K562 (cell line): Measurements from ENCODE around the gene BHLHE40. TPM values are rescaled to one million over a fixed set of nuclear protein-coding genes. Genes with fewer than 3 reads are reported as not detected.

Source experiments
- BHLHE40 ChIP-seq: IDR thresholded peaks from 2 replicates; pipeline ENCODE4 v1.6.1; 2011; ENCODE audit warnings: low read length, improper control_type of control experiment
- EZH2 ChIP-seq: IDR thresholded peaks from 2 replicates; pipeline ENCODE4 v1.6.1; 2012; ENCODE audit warnings: low read depth, mild to moderate bottlenecking, inconsistent platforms, low read length, borderline replicate concordance
- FOXK2 ChIP-seq, 2 experiments: fragments of 450-650 bp; IDR thresholded peaks in 1 of 2; conservative IDR thresholded peaks in 1 of 2; 2 replicates each; pipeline ENCODE4 v1.6.1; 2016; ENCODE audit warnings: low read depth in 2 of 2, mild to moderate bottlenecking in 1 of 2
- HES1 ChIP-seq: fragments of 450-650 bp; IDR thresholded peaks from 2 replicates; pipeline ENCODE4 v1.6.1; 2016; ENCODE audit warnings: low read depth, mild to moderate bottlenecking, moderate library complexity
- HOXB6 ChIP-seq: fragments of 250-450 bp; sonication (Bioruptor Pico); IDR thresholded peaks from 2 replicates; pipeline ENCODE4 v1.5.1; 2022; ENCODE audit warnings: mild to moderate bottlenecking, borderline replicate concordance
- KDM4B ChIP-seq, 2 experiments: fragments of 450-650 bp in 1 of 2; sonication (generic) in 1 of 2; IDR thresholded peaks; 2 replicates each; pipeline ENCODE4 v1.6.1; 2016 to 2017; ENCODE audit warnings: borderline replicate concordance in 2 of 2, antibody characterized with exemption in 1 of 2, low read depth in 1 of 2, mild to moderate bottlenecking in 1 of 2
- MAFF ChIP-seq: IDR thresholded peaks from 2 replicates; pipeline ENCODE4 v1.6.1; 2012; ENCODE audit warnings: low read length, improper control_type of control experiment
- MYC ChIP-seq, 2 experiments: fragments of 250-450 bp in 1 of 2; sonication (Bioruptor Pico) in 1 of 2; IDR thresholded peaks; 2 replicates each; pipeline versions ENCODE4 v1.5.1 to v1.6.1; 2012 to 2021; ENCODE audit warnings: low read depth in 2 of 2, borderline replicate concordance in 1 of 2, improper control_type of control experiment in 1 of 2, low read length in 1 of 2, mild to moderate bottlenecking in 1 of 2, moderate library complexity in 1 of 2
- NFIX ChIP-seq: fragments of 250-450 bp; sonication (Bioruptor Pico); IDR thresholded peaks from 2 replicates; pipeline ENCODE4 v1.4.0; 2020; ENCODE audit warnings: low read depth, mild to moderate bottlenecking, moderate library complexity
- POLR2B ChIP-seq: fragments of 450-650 bp; IDR thresholded peaks from 2 replicates; pipeline ENCODE4 v1.6.1; 2018; ENCODE audit warnings: low read depth; ENCODE audit not compliant: partially characterized antibody
- PRDM10 ChIP-seq: fragments of 450-650 bp; IDR thresholded peaks from 2 replicates; pipeline ENCODE4 v1.6.1; 2018; ENCODE audit not compliant: partially characterized antibody
- SMARCB1 ChIP-seq: IDR thresholded peaks from 2 replicates; pipeline ENCODE4 v1.6.1; 2011; ENCODE audit warnings: improper control_type of control experiment, low read depth; ENCODE audit not compliant: insufficient read length
- ZBTB43 ChIP-seq: sonication (generic); formaldehyde crosslinking; IDR thresholded peaks from 2 replicates; pipeline ENCODE4 v1.8.0; 2023; ENCODE audit warnings: mild to moderate bottlenecking, missing genetic modification reagents
- ZNF197 ChIP-seq: fragments of 200-800 bp; sonication (Bioruptor generic); IDR thresholded peaks from 2 replicates; pipeline ENCODE4 v1.6.1; 2016; ENCODE audit warnings: low read depth, missing genetic modification characterization, missing compliant biosample characterization
- ZNF408 ChIP-seq: fragments of 250-450 bp; sonication (Bioruptor Pico); IDR thresholded peaks from 2 replicates; pipeline ENCODE4 v1.4.0; 2020; ENCODE audit warnings: low read depth, mild to moderate bottlenecking, moderate library complexity
- ZNF668 ChIP-seq: fragments of 250-450 bp; sonication (Bioruptor Pico); IDR thresholded peaks from 2 replicates; pipeline ENCODE4 v1.8.0; 2022; ENCODE audit warnings: mild to moderate bottlenecking, inconsistent platforms
- polyA plus RNA-seq, 8 experiments: library from polyadenylated mRNA; depleted of rRNA in 4 of 8; stranded (reverse) in 5 of 8; unstranded in 3 of 8; fragments of >200 nt; fragmentation: Nextera tagmentation in 2 of 8; fragmentation: Illumina TruSeq in 1 of 8; extraction: Ambion mirVana in 2 of 8; extraction: Trizol in 1 of 8; gene quantifications; 2 replicates each; pipeline versions ENCODE4 v1.2.1 to v1.2.3, GENCODE V29; 2011 to 2014; ENCODE audit warnings: inconsistent platforms in 1 of 8, missing spikeins in 1 of 8
- total RNA-seq, 7 experiments: library from RNA; depleted of rRNA in 6 of 7; stranded (reverse); fragments of >200 nt in 6 of 7; fragmentation: Illumina TruSeq in 2 of 7; extraction: Trizol in 2 of 7; gene quantifications; 2 replicates each; pipeline versions ENCODE4 v1.2.1 to v1.2.3, GENCODE V29; 2011 to 2021; ENCODE audit warnings: low replicate concordance in 1 of 7
- TF ChIP-seq, protein P1 (sequence below): fragments of 150-350 bp; IDR thresholded peaks from 2 replicates; pipeline ENCODE4 v1.6.1; 2014; ENCODE audit warnings: low read depth, mild to moderate bottlenecking, low read length, borderline replicate concordance
- TF ChIP-seq, protein P2 (sequence below): fragments of 250-450 bp; sonication (Bioruptor Pico); IDR thresholded peaks from 2 replicates; pipeline ENCODE4 v1.5.0; 2021

BHLHE40 gene
- total and polyA plus RNA-seq, 9 of the 15 experiments (the other 6 are each of a cell fraction or from before 2014, with no cell fraction given): 12.0 to 83.9 (median 31.4) TPM

DNA sequence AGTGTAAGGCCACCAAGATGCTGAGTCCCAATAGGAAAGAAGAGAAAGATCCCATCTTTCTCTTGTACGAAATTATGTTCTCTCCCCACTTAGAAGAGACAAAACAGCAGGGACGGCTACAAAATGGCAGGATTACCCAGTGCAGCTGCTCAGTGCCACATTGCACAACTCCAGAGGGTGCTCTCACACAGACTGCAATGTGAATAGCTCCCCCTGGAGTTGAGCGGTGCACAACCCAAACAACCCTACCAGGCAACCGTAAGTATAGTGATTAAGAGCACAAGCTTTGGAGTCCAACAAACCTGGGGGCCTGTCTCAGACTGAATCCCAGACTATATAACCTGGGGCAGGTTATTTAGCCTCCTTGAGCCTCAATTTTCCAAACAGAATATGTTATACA, 3.1 kb upstream of the BHLHE40 start (continued):
- TF ChIP-seq MAFF (no peak), ZNF408 (no peak), HOXB6 (no peak), BHLHE40 (peak; percentile 56), PRDM10 (no peak), MYC (IDR thresholded peaks at IDR 0.05; ENCODE audit: low read depth, low read length) (peak; percentile 47), MYC (CRISPR knock-in tag; IDR thresholded peaks at IDR 0.05; ENCODE audit: borderline replicate concordance, low read depth) (peak; percentile 63), FOXK2 (conservative IDR thresholded peaks at IDR 0.05 in 1 of 2, IDR thresholded peaks at IDR 0.05 in 1 of 2; ENCODE audit: low read depth in 2 of 2) (peak; percentile 26 to 67; a peak in 1 of 4 replicates), SMARCB1 (no peak), EZH2 (no peak), NFIX (no peak), ZNF668 (CRISPR knock-in tag) (peak; percentile 88), POLR2B (no peak), HES1 (no peak), ZNF197 (CRISPR knock-in tag) (no peak), ZBTB43 (CRISPR knock-in tag) (no peak; the same call in 1 of the 2 replicates), KDM4B (IDR thresholded peaks at IDR 0.05; ENCODE audit: borderline replicate concordance in 2 of 2, low read depth in 1 of 2) (no peak)
- TF ChIP-seq, protein P1, sequence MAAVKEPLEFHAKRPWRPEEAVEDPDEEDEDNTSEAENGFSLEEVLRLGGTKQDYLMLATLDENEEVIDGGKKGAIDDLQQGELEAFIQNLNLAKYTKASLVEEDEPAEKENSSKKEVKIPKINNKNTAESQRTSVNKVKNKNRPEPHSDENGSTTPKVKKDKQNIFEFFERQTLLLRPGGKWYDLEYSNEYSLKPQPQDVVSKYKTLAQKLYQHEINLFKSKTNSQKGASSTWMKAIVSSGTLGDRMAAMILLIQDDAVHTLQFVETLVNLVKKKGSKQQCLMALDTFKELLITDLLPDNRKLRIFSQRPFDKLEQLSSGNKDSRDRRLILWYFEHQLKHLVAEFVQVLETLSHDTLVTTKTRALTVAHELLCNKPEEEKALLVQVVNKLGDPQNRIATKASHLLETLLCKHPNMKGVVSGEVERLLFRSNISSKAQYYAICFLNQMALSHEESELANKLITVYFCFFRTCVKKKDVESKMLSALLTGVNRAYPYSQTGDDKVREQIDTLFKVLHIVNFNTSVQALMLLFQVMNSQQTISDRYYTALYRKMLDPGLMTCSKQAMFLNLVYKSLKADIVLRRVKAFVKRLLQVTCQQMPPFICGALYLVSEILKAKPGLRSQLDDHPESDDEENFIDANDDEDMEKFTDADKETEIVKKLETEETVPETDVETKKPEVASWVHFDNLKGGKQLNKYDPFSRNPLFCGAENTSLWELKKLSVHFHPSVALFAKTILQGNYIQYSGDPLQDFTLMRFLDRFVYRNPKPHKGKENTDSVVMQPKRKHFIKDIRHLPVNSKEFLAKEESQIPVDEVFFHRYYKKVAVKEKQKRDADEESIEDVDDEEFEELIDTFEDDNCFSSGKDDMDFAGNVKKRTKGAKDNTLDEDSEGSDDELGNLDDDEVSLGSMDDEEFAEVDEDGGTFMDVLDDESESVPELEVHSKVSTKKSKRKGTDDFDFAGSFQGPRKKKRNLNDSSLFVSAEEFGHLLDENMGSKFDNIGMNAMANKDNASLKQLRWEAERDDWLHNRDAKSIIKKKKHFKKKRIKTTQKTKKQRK: no peak
- TF ChIP-seq, protein P2, sequence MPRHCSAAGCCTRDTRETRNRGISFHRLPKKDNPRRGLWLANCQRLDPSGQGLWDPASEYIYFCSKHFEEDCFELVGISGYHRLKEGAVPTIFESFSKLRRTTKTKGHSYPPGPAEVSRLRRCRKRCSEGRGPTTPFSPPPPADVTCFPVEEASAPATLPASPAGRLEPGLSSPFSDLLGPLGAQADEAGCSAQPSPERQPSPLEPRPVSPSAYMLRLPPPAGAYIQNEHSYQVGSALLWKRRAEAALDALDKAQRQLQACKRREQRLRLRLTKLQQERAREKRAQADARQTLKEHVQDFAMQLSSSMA: no peak
